NOMO-1 treated with DMSO at 0.1 percent for 48 hours (cell line): Measurements from ENCODE around the gene DUOX2.
"Not testable (repeated sequence)": the region's sequence is repeated elsewhere in the genome, so short reads cannot be mapped to it uniquely, and the experiment has no call there.

ENCODE experiments used
- DNase-seq: peaks from one replicate; lab custom pipeline; 2025; ENCODE audit not compliant: unreplicated experiment; lab: John Stamatoyannopoulos, UW

DUOX2 gene

GRCh38 chr15:45138814-45139765, 25.1 kb upstream of the DUOX2 start:
- DNase-seq = no peak

- DNase-seq = no peak
Observed at GRCh38 chr15:45137703-45138102, 23.7 kb upstream of the DUOX2 start.

- DNase-seq = no peak
Observed at GRCh38 chr15:45136378-45136764, 22.4 kb upstream of the DUOX2 start.

- DNase-seq = not testable (repeated sequence)
Observed at GRCh38 chr15:45135705-45136377, 21.9 kb upstream of the DUOX2 start.

- no peak for DNase-seq
Observed at GRCh38 chr15:45134682-45135604, 21.0 kb upstream of the DUOX2 start.

- DNase-seq = no peak
Observed at GRCh38 chr15:45134046-45134445, 20.1 kb upstream of the DUOX2 start.

GRCh38 chr15:45133561-45133920, 19.6 kb upstream of the DUOX2 start:
- no peak for DNase-seq

GRCh38 chr15:45132844-45133560, 19.0 kb upstream of the DUOX2 start:
- DNase-seq = no peak

GRCh38 chr15:45131510-45131909, 17.5 kb upstream of the DUOX2 start:
- no peak for DNase-seq

- no peak for DNase-seq
Observed at GRCh38 chr15:45130291-45131000, 16.5 kb upstream of the DUOX2 start.

- DNase-seq = no peak
Observed at GRCh38 chr15:45129651-45130129, 15.7 kb upstream of the DUOX2 start, which contains the start of the genes DUOX1 and DUOXA1. Gene DUOX1, plus strand, starts transcription at chr15:45129994. Its CDS starts 1,973 bp downstream, at chr15:45131967. Gene DUOXA1, minus strand, starts transcription at chr15:45129879. Its CDS starts 6,865 bp downstream, at chr15:45123014.

GRCh38 chr15:45128971-45129639, 15.1 kb upstream of the DUOX2 start:
- DNase-seq = no peak

GRCh38 chr15:45126535-45127158, 12.7 kb upstream of the DUOX2 start:
- DNase-seq = peak; percentile 21

- DNase-seq = no peak
Observed at GRCh38 chr15:45123397-45123796, 9.4 kb upstream of the DUOX2 start.

GRCh38 chr15:45122719-45123118, 8.7 kb upstream of the DUOX2 start:
- DNase-seq = no peak

GRCh38 chr15:45121706-45122417, 7.9 kb upstream of the DUOX2 start:
- no peak for DNase-seq

- no peak for DNase-seq
Observed at GRCh38 chr15:45121020-45121419, 7.0 kb upstream of the DUOX2 start.
